Mesenchymal stem cell (in vitro differentiated cells and primary cell): ENCODE data around the gene CPNE7.
A peak's percentile ranks its signal among the peaks of the same experiment; 100 is the strongest.

ENCODE experiments used
- DNase-seq: peaks from one replicate; pipeline ENCODE4 v3.0.0-alpha.2; 2013
- H2AFZ ChIP-seq: one replicate; pipeline ENCODE4 v1.6.1; 2013; ENCODE audit warnings: low read depth, mild to moderate bottlenecking, control low read depth, inconsistent platforms, low read length, moderate library complexity
- H2AK5ac ChIP-seq: 2 replicates; pipeline ENCODE4 v1.6.1; 2013; ENCODE audit warnings: low read length, moderate library complexity, mild to moderate bottlenecking, inconsistent platforms; ENCODE audit not compliant: severe bottlenecking
- H2BK120ac ChIP-seq: one replicate; pipeline ENCODE4 v1.6.1; 2013; ENCODE audit warnings: low read depth, mild to moderate bottlenecking, inconsistent platforms, low read length, moderate library complexity
- H2BK12ac ChIP-seq, 2 experiments: one replicate each; pipeline ENCODE4 v1.6.1; 2013; ENCODE audit warnings: inconsistent platforms in 2 of 2, low read length in 2 of 2, mild to moderate bottlenecking in 2 of 2, moderate library complexity in 2 of 2, control low read depth in 1 of 2
- H2BK15ac ChIP-seq: one replicate; pipeline ENCODE4 v1.6.1; 2013; ENCODE audit warnings: mild to moderate bottlenecking, low read depth, inconsistent platforms; ENCODE audit not compliant: poor library complexity, severe bottlenecking
- H2BK5ac ChIP-seq: 2 replicates; pipeline ENCODE4 v1.6.1; 2013; ENCODE audit warnings: low read depth, mild to moderate bottlenecking, low read length, control low read depth, inconsistent platforms; ENCODE audit not compliant: poor library complexity, severe bottlenecking
- H3K14ac ChIP-seq, 2 experiments: one replicate each; pipeline ENCODE4 v1.6.1; 2013; ENCODE audit warnings: inconsistent platforms in 2 of 2, low read length in 2 of 2, control low read depth in 1 of 2, mild to moderate bottlenecking in 1 of 2, moderate library complexity in 1 of 2
- H3K18ac ChIP-seq, 2 experiments: one replicate each; pipeline ENCODE4 v1.6.1; 2013; ENCODE audit warnings: inconsistent platforms in 2 of 2, low read length in 2 of 2, control low read depth in 1 of 2, low read depth in 1 of 2, mild to moderate bottlenecking in 1 of 2
- H3K23ac ChIP-seq, 2 experiments: one replicate each; pipeline ENCODE4 v1.6.1; 2013; ENCODE audit warnings: inconsistent platforms in 2 of 2, low read length in 2 of 2, mild to moderate bottlenecking in 2 of 2, moderate library complexity in 2 of 2, control low read depth in 1 of 2
- H3K27ac ChIP-seq: 2 replicates; pipeline ENCODE4 v1.5.1; 2013; ENCODE audit warnings: mild to moderate bottlenecking, moderate library complexity, low read length, control low read depth, inconsistent platforms; ENCODE audit not compliant: poor library complexity, severe bottlenecking
- H3K27me3 ChIP-seq, 2 experiments: 2 replicates each; pipeline versions ENCODE4 v1.6.1 to v1.7.0; 2013; ENCODE audit warnings: low read length in 2 of 2, mild to moderate bottlenecking in 2 of 2, moderate library complexity in 2 of 2, control low read depth in 1 of 2, inconsistent platforms in 1 of 2; ENCODE audit not compliant: control insufficient read depth in 1 of 2, insufficient read depth in 1 of 2
- H3K36me3 ChIP-seq, 2 experiments: 2 replicates each; pipeline versions ENCODE4 v1.6.1 to v1.7.0; 2013; ENCODE audit warnings: low read length in 2 of 2, control low read depth in 1 of 2, inconsistent platforms in 1 of 2, low read depth in 1 of 2, mild to moderate bottlenecking in 1 of 2; ENCODE audit not compliant: insufficient read depth in 2 of 2, control insufficient read depth in 1 of 2
- H3K4ac ChIP-seq, 2 experiments: one replicate each; pipeline ENCODE4 v1.6.1; 2013; ENCODE audit warnings: inconsistent platforms in 2 of 2, low read length in 2 of 2, mild to moderate bottlenecking in 2 of 2, moderate library complexity in 2 of 2, control low read depth in 1 of 2, low read depth in 1 of 2
- H3K4me1 ChIP-seq: 2 replicates; pipeline ENCODE4 v1.6.1; 2013; ENCODE audit warnings: low read depth, low read length, control low read depth; ENCODE audit not compliant: control insufficient read depth, insufficient read depth
- H3K4me2 ChIP-seq: 2 replicates; pipeline ENCODE4 v1.6.1; 2013; ENCODE audit warnings: low read length, mild to moderate bottlenecking, inconsistent platforms; ENCODE audit not compliant: poor library complexity, severe bottlenecking
- H3K4me3 ChIP-seq, 2 experiments: 2 replicates each; pipeline versions ENCODE4 v1.5.1 to v1.7.0; 2013; ENCODE audit warnings: low read length in 2 of 2, mild to moderate bottlenecking in 2 of 2, control low read depth in 1 of 2, low read depth in 1 of 2; ENCODE audit not compliant: insufficient read depth in 1 of 2
- H3K79me1 ChIP-seq: replicated peaks from 2 replicates; pipeline ENCODE4 v1.6.1; 2013; ENCODE audit warnings: mild to moderate bottlenecking, control low read depth, low read length, inconsistent platforms; ENCODE audit not compliant: poor library complexity, severe bottlenecking
- H3K9ac ChIP-seq: 2 replicates; pipeline ENCODE4 v1.7.0; 2013; ENCODE audit warnings: mild to moderate bottlenecking, low read length, moderate library complexity
- H3K9me3 ChIP-seq: 2 replicates; pipeline ENCODE4 v1.7.0; 2013; ENCODE audit warnings: mild to moderate bottlenecking, low read length; ENCODE audit not compliant: control insufficient read depth
- H4K8ac ChIP-seq: one replicate; pipeline ENCODE4 v1.6.1; 2013; ENCODE audit warnings: inconsistent platforms, mild to moderate bottlenecking, low read length, moderate library complexity
- H4K91ac ChIP-seq: one replicate; pipeline ENCODE4 v1.6.1; 2013; ENCODE audit warnings: mild to moderate bottlenecking, low read length, inconsistent platforms
- WGBS: methylation state at CpG from one replicate; pipeline ENCODE4 v1.1.7; 2013; ENCODE audit warnings: mixed read lengths; 5-methylcytosine and 5-hydroxymethylcytosine counted together

CPNE7 gene

DNA sequence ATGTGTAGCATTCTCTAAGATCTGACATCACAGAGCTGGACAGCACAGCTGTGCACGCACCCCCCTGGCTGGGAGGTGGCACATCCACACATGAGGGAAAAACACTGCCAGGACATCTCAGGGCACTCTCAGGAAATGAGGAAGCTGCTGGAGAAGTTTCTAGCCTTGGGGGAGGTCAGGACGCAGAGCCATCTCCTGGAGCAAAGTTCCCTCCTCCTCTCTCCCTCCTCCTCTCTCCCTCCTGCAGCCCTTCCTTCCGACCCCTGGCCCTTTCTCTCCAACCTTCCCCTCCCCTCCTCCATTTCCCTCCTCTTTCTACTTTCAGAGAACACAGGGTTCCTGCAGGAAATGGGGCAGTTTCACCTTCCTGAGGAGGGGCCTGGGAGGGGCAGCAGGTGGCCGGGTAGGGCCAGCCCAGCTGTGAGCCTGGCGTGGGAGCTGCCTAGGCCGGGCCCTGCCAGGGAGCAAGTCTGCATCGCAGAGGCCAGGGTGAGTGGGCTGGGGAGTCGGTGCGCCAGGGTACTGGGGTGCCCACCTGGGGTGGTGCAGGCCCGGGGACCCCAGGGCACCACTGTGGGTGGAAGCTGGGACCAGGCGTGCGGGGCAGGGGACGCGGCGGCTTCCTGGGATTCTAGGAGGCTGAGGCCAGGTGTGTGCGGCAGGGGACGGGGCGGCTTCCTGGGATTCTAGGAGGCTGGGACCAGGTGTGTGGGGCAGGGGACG is 37.8 kb downstream of the CPNE7 start, which contains the start of gene DPEP1:
Gene DPEP1 (plus strand): TSS at position 412 of the 723 bp plus-strand sequence. CDS start 16,769 bp downstream, outside the sequence.
- no peak within 1 kb of the TSS for H2AK5ac ChIP-seq
- no peak within 1 kb of the TSS for H2AFZ ChIP-seq
- no peak within 1 kb of the TSS for H2BK120ac ChIP-seq
- H3K14ac ChIP-seq, result no peak within 1 kb of the TSS
- no peak within 1 kb of the TSS for H3K27ac ChIP-seq
- H4K91ac ChIP-seq, result no peak within 1 kb of the TSS
- H3K4me2 ChIP-seq, result no peak within 1 kb of the TSS
- H2BK5ac ChIP-seq, result no peak within 1 kb of the TSS
- H3K4me3 ChIP-seq, result no peak within 1 kb of the TSS
- no peak within 1 kb of the TSS for H2BK12ac ChIP-seq
- no peak within 1 kb of the TSS for H4K8ac ChIP-seq
- H3K23ac ChIP-seq, result no peak within 1 kb of the TSS
- H3K36me3 ChIP-seq, result no peaks in the 10 kb centered on the region
- peaks cover 0 to 48% of the 10 kb centered on the region in 2 experiments for H3K27me3 ChIP-seq
- no peak within 1 kb of the TSS for H3K4ac ChIP-seq
- no peaks in the 10 kb centered on the region for H3K79me1 ChIP-seq
- no peak within 1 kb of the TSS for H2BK15ac ChIP-seq
- H3K4me1 ChIP-seq, result peaks cover 20% of the 10 kb centered on the region
- 83% methylated on average over 19 of the region's 19 CpGs for WGBS
- H3K9me3 ChIP-seq, result no peaks in the 10 kb centered on the region
- no peak within 1 kb of the TSS for H3K9ac ChIP-seq
- no peak for DNase-seq
- H3K18ac ChIP-seq, result peak within 1 kb of the TSS in 1 of 2 experiments; percentile 1

DNA sequence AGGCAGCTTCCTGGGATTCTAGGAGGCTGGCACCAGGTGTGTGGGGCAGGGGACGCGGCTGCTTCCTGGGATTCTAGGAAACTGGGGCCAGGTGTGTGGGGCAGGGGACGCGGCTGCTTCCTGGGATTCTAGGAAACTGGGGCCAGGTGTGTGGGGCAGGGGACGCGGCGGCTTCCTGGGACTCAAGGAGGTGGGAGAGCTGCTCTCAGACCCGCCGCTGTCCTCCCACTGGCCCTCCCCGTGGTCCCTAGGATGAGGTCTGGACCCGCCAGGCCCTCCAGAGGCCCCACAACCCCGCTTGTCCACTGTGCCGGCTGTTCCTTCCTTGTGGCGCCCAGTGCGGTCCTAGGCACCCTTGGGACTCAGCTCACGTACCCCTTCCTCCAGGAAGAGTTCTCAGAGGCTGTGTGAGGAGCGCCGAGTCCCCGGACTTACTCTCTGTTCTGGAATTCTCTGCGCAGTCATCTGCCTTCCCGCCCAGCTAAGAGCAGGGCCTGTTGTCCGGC is 38.4 kb downstream of the CPNE7 start:
- Histone ChIP-seq H3K27ac (no peak overlapping the region), H3K9ac (no peak overlapping the region), H3K4me1 (peaks cover 16% of the 10 kb centered on the region), H3K18ac (no peak overlapping the region), H2BK15ac (no peak overlapping the region), H3K4ac (no peak overlapping the region), H3K79me1 (no peaks in the 10 kb centered on the region), H2AK5ac (no peak overlapping the region), H3K27me3 (peaks cover 0 to 46% of the 10 kb centered on the region in 2 experiments), H2BK12ac (no peak overlapping the region), H3K4me2 (no peak overlapping the region), H4K8ac (no peak overlapping the region), H3K14ac (no peak overlapping the region), H3K36me3 (no peaks in the 10 kb centered on the region), H3K4me3 (no peak overlapping the region), H2BK120ac (no peak overlapping the region), H2AFZ (no peak overlapping the region), H2BK5ac (no peak overlapping the region), H3K23ac (no peak overlapping the region), H3K9me3 (no peaks in the 10 kb centered on the region), H4K91ac (no peak overlapping the region)
- no peak for DNase-seq
- 93% methylated on average over 22 of the region's 22 CpGs for WGBS

DNA sequence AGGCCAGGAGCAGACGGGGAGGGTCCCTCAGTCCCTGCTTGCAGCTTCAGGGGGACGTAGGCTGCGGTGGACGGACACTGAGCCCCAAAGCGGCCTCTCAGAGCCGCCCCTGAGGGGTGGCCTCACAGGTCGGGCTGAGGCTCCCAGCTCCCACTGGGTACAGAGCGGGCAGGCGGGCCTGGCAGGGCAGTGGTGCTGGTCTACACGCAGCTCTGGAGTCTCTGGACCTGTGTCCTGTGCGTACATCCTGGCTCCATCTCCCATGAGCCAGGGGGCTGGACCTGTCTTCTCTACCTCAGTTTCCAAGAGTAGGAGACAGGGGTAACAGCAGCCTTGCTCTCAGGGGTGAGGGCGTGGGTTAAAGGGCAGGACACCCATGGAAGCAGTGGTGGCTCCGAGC is 39.6 kb downstream of the CPNE7 start:
- Histone ChIP-seq H2AFZ (no peak overlapping the region), H3K4me1 (peaks cover 15% of the 10 kb centered on the region), H4K91ac (no peak overlapping the region), H3K27ac (no peak overlapping the region), H3K18ac (no peak overlapping the region), H3K14ac (no peak overlapping the region), H3K4ac (no peak overlapping the region), H3K23ac (no peak overlapping the region), H3K27me3 (peaks cover 3 to 51% of the 10 kb centered on the region in 2 experiments), H2BK120ac (no peak overlapping the region), H2AK5ac (no peak overlapping the region), H3K36me3 (no peaks in the 10 kb centered on the region), H2BK15ac (no peak overlapping the region), H3K9ac (no peak overlapping the region), H3K4me3 (no peak overlapping the region), H2BK5ac (no peak overlapping the region), H2BK12ac (no peak overlapping the region), H3K4me2 (no peak overlapping the region), H3K79me1 (no peaks in the 10 kb centered on the region), H4K8ac (no peak overlapping the region), H3K9me3 (no peaks in the 10 kb centered on the region)
- no peak for DNase-seq
- WGBS, result 84% methylated on average over 13 of the region's 13 CpGs

GRCh38 chr16:89615596-89616090 is 40.1 kb downstream of the CPNE7 start:
- Histone ChIP-seq H3K4me2 (no peak overlapping the region), H2AFZ (no peak overlapping the region), H2BK120ac (no peak overlapping the region), H4K8ac (no peak overlapping the region), H3K4me1 (peaks cover 16% of the 10 kb centered on the region), H3K4ac (no peak overlapping the region), H3K27ac (no peak overlapping the region), H3K23ac (no peak overlapping the region), H2BK15ac (no peak overlapping the region), H3K4me3 (no peak overlapping the region), H2AK5ac (no peak overlapping the region), H3K79me1 (no peaks in the 10 kb centered on the region), H3K14ac (no peak overlapping the region), H3K9ac (no peak overlapping the region), H4K91ac (no peak overlapping the region), H2BK12ac (no peak overlapping the region), H2BK5ac (no peak overlapping the region), H3K9me3 (no peaks in the 10 kb centered on the region), H3K27me3 (peaks cover 8 to 55% of the 10 kb centered on the region in 2 experiments), H3K36me3 (no peaks in the 10 kb centered on the region), H3K18ac (no peak overlapping the region)
- no peak for DNase-seq
- WGBS, result 61% methylated on average over 13 of the region's 17 CpGs
